Fibroblast of the aortic adventitia (primary cell): ENCODE data around the gene LDLR. TPM values are rescaled to one million over a fixed set of nuclear protein-coding genes. Genes with fewer than 3 reads are reported as not detected.

Source experiments
- DNase-seq: peaks from one replicate; pipeline ENCODE4 v3.0.0-alpha.2; 2010; ENCODE audit warnings: low read depth
- H3K4me3 ChIP-seq: 2 replicates; pipeline ENCODE4 v1.5.1; 2011; ENCODE audit warnings: low read depth, mild to moderate bottlenecking, control low read depth, low read length, moderate library complexity
- total RNA-seq: library from RNA; depleted of rRNA; stranded (reverse); fragments of >200 nt; gene quantifications from 2 replicates; pipeline ENCODE4 v1.2.3, GENCODE V29; 2012; ENCODE audit warnings: low replicate concordance
- TF ChIP-seq, protein P1 (sequence below): IDR thresholded peaks from 2 replicates; pipeline ENCODE4 v1.5.1; 2011; ENCODE audit warnings: mild to moderate bottlenecking, low read length, control low read depth, inconsistent platforms; ENCODE audit not compliant: insufficient read depth

LDLR gene
- total RNA-seq, 1 donor, result 116 TPM

DNA sequence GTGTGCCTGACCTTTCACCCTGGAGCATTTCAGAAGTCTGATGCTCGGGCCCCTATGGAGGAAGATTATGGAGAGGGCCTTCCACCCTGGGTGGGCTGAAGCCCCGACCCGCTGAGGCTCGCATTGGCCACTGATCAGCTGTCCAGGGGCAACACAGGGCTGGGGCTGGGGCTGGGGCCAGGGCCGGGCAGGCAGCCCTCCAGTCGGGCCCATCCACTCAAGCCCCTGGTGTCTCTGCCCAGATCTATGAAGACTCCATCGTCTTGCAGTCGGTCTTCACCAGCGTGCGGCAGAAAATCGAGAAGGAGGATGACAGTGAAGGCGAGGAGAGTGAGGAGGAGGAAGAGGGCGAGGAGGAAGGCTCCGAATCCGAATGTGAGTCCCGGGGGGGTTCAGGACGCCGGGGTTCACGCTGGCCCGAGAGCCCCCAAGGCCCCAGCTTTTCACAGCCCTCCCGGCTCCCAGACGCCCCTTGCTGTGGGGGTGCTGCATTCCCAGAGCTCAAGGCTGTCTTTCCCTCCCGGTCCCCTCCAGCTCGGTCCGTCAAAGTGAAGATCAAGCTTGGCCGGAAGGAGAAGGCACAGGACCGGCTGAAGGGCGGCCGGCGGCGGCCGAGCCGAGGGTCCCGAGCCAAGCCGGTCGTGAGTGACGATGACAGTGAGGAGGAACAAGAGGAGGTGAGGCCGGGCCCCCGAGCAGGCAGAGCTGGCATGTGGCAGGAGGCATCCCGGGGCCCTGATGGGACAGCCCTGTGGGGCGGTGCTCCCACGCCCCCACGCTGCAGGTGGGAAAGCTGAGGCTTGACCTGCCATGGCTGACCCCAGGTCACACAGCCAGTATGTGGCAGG, 29.5 kb upstream of the LDLR start:
- TF ChIP-seq, protein P1, sequence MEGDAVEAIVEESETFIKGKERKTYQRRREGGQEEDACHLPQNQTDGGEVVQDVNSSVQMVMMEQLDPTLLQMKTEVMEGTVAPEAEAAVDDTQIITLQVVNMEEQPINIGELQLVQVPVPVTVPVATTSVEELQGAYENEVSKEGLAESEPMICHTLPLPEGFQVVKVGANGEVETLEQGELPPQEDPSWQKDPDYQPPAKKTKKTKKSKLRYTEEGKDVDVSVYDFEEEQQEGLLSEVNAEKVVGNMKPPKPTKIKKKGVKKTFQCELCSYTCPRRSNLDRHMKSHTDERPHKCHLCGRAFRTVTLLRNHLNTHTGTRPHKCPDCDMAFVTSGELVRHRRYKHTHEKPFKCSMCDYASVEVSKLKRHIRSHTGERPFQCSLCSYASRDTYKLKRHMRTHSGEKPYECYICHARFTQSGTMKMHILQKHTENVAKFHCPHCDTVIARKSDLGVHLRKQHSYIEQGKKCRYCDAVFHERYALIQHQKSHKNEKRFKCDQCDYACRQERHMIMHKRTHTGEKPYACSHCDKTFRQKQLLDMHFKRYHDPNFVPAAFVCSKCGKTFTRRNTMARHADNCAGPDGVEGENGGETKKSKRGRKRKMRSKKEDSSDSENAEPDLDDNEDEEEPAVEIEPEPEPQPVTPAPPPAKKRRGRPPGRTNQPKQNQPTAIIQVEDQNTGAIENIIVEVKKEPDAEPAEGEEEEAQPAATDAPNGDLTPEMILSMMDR, result no peak
- no peak overlapping the region for H3K4me3 ChIP-seq
- DNase-seq, result no peak

DNA sequence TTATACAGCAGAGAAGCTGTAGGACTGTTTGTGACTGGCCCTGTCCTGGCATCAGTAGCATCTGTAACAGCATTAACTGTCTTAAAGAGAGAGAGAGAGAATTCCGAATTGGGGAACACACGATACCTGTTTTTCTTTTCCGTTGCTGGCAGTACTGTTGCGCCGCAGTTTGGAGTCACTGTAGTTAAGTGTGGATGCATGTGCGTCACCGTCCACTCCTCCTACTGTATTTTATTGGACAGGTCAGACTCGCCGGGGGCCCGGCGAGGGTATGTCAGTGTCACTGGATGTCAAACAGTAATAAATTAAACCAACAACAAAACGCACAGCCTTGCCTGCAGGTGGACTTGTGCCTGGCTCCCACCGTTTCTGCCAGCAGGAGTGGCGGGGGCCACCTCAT, 27.3 kb upstream of the LDLR start:
- TF ChIP-seq, protein P1, result no peak
- no peak for DNase-seq
- H3K4me3 ChIP-seq, result no peak overlapping the region

DNA sequence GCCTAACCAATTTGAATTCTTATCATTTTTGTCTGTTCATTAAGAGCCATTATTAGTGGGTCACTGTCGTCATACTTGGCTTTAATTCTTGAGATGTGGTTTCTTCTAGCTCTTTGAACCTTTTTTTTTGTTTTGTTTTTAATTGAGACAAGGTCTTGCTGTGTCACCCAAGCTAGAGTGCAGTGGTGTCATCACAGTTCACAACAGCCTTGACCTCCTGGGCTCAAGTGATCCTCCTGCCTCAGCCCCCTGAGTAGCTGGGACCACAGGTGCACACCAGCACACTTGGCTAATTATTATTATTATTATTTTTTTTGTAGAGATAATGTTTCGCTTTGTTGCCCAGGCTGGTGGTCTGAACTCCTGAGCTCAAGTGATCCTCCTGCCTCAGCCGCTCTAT, 25.8 kb upstream of the LDLR start:
- DNase-seq, result no peak

DNA sequence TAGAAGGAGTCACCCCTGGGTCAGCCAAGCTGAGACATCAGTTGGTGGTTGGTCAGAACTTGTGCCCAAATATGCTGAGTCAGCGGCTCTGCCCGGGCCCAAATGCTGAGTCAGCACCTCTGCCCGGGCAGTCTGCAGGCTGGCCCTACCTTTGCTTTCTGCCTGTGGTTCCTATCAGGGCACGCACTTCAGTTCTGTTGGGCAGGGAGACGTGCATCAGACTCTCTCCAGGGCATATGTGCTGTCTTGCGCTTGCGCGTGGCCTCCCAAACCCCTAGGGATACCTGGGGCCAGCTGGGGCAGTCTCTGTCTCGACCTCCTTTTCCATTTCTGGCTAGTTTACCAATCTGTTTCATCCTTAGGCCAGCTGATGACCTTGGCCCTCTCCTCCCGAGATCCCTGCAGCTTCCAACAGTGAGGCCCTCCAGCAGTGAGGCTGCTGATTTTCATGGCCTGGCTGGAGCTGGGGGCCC, 24.4 kb upstream of the LDLR start:
- no peak overlapping the region for H3K4me3 ChIP-seq
- TF ChIP-seq, protein P1, result no peak
- peak; percentile 15 for DNase-seq

More for the DNA sequence above, 25.8 kb upstream of the LDLR start:
- no peak overlapping the region for H3K4me3 ChIP-seq
- TF ChIP-seq, protein P1, result no peak

DNA sequence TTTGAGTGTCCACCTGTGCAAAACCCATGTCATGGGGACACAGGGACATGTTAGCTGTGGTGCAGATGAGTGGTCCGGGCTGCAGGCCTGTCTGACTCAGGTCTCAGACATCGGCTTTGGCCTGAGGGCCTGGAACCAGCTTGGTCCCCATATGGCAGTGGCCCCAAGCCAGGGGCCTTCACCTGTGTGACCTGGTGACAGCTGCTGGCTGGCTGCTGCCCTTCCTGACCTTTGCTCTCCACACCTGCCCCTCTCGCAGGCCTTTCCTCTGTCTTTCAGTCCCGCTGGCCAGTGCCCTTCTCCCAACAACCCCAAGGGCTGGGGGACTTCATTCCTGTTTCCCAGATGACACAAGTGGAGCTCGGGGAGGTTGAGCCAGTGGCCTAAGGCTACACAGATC, 22.9 kb upstream of the LDLR start:
- no peak for DNase-seq
- TF ChIP-seq, protein P1, result no peak
- H3K4me3 ChIP-seq, result no peak overlapping the region

DNA sequence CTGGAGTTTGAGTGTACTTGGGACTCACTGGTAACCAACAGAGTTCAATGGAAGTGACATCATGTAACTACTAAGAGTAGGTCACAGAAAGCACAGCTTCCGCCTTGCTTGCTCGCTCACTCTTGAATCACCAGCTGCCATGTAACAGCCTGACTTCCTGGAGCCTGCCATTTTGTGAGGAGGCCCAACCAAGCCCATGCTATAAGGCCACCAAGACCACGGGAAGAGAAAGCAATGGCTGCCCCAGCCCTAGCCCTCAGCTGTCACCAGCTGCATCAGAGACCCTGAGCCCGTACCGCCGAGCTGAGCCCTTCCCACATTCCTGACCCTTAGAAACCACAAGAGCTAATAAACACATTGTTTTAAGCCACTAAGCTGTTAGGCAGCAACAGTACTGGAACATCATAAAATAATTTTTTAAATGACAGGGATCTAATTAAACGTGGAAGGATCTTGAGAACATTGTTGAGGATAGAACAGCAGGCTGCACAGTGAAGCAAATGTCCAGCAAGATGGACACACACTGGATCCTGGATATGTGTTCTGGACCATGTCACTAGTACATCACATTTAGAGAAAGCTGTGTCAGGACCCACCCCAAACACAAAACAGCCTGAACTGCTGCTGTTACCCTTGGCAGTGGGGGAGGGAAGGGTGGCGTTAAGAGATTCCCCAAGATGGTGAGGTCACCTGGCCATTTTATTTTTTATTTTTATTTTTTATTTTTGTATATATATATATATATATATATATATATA, 21.7 kb upstream of the LDLR start:
- no peak overlapping the region for H3K4me3 ChIP-seq
- DNase-seq, result no peak
- TF ChIP-seq, protein P1, result no peak
